DMS53 (cell line): ENCODE results near the gene ZMYND10.
"Not testable (repeated sequence)": the region's sequence is repeated elsewhere in the genome, so short reads cannot be mapped to it uniquely, and the experiment has no call there.

Experiments
- DNase-seq: peaks from one replicate; lab custom pipeline; 2025; lab: John Stamatoyannopoulos, UW

Gene ZMYND10

DNA sequence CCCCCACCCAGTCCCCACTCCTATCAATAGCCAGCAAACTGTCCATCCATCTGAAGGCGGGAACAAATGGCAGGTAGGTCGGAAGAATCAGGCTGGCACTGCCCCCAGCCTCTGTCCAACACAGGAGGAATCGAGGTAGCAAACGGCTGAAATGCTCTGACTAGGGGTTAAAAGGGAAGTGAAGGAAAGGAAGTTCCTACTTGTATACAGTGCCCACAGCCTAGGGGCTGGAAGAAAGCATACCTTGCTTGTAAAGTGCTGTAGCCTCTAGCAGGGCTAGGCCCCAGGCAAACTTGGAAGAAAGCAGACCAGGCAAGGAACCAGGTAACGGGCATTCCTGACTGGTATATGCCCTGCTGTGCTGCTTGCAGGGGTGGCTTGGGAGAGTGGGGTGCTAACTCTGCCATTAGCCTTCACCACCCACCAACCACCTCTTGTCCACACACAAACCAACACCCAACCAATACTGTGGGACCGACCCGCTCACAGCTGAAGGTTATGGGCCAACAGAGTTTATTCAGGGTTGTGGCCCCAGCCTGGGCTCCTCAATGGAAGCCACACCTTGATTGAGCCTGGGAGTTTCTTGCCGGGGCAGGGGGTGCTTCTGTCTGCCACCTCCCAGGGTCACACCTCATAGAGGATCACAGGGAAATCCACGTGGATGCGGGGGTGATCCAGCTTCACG lies 19.9 kb downstream of the ZMYND10 start:
- no peak for DNase-seq

DNA sequence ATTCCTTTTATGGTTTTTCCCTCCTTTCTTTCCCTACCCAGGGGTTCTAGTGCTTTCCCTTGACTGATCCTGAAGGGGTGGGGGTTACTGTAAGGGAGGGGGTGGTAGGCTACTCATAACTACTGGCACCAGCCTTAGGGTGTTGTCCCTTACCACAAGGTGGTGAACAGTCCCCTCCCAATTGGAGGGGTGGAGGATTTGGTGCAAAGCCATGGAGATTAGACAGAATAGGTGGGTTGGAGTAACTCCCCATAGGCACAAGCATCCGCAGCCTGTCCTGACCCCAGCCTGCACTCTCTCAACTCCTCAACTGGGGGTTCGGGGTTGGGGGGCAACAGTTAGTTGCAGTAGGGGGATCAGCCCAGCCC lies 20.4 kb downstream of the ZMYND10 start:
- no peak for DNase-seq

DNA sequence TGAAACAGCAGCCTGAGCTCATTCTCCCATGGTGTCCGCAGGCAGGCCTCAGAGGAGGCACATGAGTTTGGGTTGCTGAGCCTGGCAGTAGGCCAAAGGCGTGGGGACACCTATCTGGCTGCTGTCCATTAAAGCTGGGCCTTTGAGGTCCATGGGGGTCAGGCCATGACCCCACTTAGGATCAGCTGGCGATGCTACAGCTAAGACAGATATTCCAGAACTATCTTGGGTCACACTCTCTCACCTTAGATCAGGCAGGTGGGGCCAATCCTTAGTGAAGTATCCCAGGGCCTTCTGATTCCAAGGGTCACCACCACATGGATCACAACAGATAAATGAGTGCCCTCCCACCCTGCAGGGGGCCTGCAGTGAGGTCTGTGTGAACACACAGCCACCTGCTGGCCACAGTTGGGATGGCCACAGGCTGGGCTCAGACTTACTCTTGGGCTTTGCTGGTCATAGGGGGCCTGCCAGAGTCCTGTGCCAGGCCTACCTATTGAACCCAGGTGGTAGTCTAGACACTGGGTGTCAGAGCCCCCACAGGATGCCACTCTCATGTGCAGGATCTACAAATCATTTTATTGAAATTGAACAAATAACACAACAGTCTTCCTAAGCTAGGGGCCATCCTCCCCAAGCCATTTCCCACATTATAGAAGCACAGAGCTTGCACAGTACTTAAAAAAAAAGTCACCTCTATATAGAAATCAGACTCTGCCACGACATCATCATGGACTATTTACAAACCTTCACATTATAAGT lies 21.0 kb downstream of the ZMYND10 start:
- DNase-seq = peak; percentile 61

DNA sequence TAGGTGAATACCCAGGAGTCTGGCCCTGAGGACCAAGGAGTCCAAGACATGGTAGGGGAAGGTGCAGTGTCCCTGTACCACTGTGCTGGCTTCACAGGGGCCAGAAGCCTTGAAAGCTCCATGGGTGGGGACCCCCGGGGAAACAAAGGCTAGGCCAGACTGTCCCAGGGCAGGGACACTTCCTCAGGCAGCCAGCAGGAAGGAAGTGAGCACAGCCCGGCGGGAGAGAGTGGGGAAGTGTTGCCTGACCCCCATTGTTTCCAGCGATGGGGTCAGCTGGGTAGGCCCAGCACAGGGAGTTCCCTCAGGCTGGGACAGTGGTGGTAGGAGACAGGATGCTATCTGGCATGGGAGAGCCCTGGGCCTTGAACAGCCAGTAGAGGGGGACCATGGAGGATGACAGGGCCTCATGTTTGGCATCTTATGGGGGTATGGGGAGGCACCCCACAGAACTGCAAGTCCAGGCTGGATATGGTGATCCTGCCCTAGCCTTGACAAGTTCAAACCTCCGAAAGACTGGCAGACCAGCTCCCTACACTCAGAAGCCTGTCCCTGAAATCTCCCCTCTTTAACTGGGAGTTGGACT lies 21.8 kb downstream of the ZMYND10 start:
- no peak for DNase-seq

DNA sequence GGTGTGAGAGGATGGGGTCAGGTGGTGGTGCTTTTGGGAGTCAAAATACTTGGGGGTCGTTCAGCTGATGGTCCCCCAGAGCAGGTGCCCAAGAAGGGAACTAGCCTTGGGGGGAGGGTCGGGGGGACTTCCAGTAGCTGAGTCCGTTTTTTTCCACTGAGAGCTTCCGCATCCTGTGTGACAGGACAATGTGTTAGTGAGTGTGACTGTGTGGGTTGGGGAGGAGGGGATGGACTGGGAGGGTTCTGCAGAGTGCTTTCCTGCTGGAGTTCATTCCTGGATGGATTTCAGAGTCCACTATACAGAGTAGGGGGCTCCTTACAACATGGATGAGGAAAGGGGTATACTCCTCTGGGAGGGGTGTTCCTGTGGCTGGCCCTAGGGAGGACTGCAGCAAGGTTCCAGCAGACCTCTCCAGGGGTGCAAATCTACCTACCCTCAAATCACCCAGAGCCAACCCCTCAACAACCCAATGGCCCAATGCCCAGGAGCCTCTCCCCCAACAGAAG lies 22.4 kb downstream of the ZMYND10 start:
- DNase-seq = peak; percentile 9

DNA sequence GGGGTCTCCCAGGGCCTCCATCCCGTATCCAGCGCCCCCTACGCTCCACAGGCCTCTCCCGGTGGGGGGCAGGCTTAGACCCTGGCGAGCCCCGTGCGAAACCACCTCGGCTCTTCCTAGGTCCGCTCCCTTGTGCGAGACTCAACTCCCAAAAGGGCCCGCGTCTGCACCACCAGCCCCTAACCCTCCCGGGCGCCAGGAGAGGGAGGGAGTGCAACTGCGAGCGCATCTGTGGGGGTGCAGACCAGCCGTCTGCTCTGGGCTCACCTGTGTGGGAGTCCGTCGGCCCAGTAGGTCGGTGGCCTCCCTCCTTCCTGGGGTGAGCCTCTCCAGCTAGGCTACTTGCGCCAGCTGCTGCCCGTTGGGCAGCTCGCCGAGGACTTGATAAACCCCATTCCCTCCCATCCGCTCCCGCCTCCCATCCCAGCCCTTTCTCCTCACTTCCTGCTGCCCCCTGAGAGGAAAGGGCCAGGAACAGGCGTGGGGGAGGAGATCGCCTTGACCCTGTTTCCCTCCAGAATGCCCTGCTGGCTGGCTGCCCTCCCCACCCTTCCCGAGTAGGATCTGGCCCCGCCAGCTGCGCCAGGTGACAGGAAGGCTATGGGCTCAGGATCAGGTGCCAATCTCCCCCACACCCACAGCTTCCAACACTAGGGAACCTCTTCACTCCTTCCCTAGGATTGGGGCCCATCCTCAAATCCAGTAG lies 23.0 kb downstream of the ZMYND10 start, which contains the start of gene HYAL2:
Gene HYAL2 (minus strand): TSS at position 360 of the 706 bp plus-strand sequence. CDS start 2,256 bp downstream, outside the sequence.
- DNase-seq = peak; percentile 25

DNA sequence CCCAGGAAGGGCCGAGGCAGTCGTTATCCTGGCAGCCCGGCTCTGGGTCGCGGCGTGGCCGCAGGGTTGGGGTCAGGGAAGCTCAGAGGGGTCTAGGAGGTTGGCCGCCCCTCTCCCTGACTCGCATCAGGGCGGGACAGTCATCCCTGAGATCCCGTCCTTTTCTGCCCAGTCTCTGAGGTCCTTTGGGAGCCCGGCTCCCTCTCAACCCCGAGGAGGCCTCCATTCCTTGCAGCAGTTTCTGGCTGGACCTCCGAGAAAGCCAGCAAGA lies 23.5 kb downstream of the ZMYND10 start:
- DNase-seq = no peak

DNA sequence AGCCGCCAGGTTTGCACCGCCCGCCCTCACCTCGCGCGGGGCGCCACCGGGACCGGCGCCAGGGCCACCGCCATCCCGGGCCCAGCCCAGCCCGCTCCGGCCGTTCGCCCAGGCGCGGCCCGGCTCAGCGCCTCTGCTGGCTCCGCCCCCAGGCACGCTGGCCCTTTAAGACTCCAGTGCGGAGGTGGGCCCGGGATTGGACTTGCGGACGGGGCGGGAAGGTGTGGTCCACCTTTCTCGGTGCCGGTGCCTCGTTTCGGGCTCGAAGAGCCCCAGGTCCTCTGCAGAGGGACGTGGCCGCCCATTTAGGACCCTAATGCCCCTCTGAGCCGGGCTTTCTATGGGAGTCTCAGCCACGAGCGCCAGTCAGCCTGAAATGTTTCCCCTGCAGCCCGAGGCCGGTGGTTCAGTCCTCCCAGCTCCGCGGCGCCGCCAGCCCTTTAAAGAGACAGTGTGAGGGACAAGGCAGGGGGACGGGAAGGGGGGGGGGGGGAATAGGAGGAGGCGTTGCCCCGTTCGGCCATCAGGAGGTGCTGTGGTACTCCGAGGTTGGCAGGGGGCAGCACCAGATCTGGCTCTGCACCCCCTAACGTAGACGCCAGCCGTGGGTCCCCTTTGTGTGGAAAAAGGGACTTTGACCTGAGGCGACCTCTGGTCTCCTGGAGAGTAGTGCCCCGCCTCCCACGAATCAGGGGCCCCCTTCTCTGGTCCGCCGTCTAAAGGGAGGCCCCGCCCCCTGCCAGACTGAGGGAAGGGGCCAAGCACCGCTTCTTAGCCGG lies 24.0 kb downstream of the ZMYND10 start:
- DNase-seq = peak; percentile 85

DNA sequence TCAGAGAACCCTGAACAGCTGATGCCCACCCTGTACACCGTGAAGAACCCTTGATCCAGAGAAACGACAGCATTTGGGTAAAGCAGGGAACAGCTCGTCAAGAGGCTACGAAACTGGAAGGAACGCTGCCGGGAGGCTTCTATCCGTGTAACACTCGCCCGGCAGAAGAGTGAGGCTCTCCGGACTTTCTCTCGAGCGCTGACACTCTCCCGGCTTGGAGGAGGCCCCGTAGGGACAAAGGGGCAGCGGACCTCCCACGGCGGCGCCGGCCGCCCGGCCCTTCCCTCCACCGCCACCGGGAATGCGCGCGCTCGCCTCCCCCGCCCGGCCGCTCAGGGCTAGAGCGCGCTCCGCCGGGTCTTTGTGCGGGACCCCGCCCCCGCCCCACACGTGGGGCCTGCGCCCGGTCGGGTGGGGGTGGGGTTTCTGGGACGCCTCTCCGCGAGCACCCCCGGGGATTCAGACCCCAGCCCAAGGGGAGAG lies 24.6 kb downstream of the ZMYND10 start:
- peak; percentile 69 for DNase-seq

DNA sequence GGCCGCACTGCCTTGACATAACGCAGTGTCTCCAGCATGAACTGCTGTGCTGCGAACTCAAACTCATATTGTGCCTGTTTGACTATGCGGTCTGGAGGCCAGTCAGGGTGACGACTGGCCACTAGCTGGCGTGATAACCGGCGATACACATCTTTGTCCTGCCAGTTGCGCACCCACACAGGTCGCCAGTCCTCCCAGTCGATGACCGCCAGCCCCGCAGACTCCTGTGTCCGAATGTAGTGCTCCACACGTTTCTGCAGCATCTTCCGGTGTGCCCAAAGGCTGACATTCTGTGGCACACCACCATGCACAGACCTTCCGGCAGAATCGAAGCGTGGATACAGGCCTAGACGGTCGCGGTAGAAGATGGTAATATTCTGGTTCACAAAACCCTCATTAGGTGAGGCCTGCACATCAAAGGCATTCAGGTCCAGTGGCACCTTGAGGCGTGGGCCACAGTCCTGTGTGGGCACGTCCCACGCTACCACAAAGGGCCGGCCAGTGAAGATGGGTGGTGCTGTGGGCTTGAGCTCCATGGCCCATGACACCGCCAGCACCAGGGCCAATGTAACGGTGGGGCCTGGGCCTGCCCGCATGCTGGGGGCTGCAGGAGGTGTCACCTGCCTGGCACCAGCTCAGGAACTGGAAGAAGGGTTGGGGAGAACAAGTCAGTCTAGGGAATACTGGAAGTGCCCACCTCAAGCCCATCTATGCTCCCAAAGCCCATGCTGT lies 25.5 kb downstream of the ZMYND10 start:
- DNase-seq = no peak

DNA sequence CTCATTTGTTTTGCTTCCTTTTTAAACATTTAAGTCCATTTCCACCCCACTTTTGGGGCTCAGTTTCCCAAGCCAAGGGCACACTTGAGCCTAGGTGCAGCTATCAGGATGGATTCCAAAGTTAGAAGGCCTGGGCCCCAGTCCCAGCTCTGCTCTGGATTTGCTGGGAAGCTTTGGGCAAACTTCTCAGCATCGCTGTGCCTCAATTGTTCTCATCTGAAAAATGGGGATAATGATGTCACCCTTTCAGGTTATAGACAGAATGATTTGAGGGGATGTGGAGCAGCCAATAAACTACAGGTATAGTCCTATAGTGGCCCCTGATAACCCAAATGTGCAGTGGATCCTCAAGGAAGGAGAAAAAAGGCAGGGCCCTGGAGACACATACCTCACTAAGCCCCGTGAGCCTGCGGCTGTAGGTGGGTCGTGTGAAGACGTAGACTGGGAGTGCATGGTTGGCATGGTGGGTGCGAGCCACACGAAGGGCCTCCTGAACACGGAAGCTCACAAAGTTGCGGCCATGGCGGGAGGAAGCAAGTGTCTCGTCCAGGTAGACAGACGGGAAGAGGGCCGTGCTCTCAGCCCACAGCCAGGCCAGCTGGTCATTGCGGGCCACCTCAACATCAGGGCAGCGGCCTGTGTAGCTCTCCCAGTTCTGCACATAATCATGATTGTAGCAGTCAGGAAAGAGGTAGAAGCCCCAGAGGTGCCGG lies 26.2 kb downstream of the ZMYND10 start:
- DNase-seq = no peak

DNA sequence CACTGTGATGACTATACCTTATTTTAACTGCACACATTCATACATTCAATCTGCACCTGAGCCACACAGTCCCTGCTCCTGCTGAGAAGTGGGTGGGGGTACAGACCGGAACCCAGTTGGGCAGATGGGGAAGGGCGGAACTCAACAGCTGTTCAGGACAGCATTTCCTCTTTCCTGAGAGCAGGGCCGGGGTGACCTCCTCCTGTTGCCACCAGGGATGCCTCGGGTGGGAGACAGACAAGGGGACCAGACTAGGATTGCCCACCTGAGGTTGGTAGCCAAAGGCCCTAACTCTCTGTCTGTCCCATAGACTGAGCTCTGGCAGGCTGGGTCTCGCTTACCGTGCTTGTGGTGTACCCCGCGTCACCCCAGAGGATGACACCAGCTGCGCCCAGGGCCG lies 26.9 kb downstream of the ZMYND10 start:
- DNase-seq = no peak

DNA sequence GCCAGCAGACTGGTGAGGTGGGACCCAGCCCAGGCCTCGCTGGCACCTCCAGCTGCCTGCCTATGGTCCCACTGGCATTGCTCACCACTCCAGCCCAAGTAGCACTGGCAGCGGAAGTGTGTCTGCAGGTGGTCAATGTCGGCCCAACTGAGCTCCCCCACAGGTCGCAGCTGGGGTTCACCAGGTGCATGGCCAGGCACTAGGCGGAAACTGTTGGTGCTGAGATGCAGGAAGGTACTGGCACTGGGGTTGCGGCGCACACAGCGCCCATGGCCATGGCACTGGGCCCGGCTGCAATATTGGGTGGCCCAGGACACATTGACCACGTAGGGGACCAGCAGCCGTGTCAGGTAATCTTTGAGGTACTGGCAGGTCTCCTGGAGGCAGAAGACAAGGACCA lies 27.4 kb downstream of the ZMYND10 start:
- no peak for DNase-seq

DNA sequence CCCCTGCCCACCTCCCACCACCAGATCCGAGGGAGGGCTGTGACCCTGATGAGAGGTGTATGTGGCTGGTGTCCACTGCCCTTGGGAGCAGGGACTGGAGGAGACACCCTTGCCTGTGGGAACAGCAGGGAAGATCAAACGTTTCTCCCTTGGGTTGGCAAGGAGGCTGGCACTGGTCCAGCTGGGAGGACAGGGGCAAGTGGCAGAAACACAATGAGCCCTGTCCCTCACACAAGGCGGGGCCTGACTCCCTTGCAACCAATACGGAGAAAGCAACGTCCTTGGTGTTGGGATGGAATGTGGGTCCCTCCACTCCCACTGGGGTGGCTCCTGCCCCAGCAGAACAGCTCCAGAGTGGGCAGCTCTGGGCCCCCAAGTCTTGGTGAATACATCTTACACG lies 28.2 kb downstream of the ZMYND10 start:
- DNase-seq = peak; percentile 51

DNA sequence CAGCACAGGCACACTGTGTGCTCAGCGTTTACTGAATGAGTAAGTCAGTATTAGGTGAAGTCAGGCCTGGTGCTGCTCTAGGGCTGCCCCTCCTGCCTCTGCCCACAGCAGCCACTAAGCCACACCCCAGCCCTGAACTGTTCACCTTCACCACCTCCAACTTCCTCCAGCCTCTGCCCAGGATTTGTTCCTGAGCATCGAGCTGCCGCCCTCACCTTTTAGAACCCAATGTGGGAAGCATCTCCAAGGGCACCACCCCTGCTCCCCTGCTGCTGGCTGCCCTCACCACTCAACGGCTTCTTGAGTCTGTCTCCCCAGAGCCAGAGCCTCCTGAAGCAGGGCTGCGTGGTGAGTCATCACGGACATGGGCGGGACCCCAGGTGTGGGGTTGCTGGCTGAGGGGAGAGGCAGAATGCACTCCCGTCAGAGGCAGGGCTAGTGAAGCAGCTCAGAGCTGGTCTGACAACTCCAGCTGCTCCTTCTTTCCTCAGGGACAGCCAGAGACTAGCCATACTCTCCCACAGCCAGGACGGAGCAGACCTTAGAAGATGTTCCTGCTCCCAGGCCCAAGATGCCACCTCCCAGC lies 28.8 kb downstream of the ZMYND10 start:
- DNase-seq = peak; percentile 75

DNA sequence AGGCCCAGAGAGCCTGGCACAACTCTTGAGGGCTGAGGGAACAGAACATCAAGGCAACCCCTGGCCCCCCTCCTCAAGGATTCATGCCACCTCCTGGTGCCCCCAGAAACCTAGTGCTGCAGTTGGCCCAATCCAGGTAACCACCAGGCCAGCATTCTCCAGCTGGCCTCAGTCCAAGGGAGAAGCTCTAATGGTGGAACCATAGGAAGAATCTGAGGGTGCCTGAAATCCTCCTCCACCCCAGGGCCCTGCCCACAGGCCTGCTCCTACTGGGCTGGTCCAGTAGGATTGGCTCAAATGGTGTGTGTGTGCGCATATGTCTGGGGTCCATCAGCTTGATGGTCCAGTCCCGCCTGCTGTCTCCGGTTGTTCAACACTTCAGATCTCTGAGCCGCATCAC lies 30.7 kb downstream of the ZMYND10 start:
- DNase-seq = no peak

DNA sequence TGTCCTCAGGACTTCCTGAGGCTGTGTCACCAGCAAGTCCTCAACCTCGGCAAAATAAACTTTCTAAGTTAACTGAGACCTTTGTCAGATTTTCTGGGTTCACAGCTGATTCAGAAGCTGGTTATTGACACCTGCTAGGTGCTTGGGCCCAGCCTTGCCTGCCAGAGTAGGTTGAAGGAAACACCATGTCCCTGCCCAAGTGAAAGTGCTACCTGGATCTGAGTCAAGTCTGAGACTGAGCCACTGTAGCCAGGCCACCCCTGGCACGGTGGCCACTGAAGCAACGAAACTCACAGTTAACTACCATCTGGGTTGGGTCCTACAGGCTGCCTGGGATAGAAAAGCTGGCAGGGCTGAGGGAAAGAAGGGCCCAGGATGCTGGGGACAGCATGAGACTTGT lies 31.2 kb downstream of the ZMYND10 start:
- DNase-seq = no peak

DNA sequence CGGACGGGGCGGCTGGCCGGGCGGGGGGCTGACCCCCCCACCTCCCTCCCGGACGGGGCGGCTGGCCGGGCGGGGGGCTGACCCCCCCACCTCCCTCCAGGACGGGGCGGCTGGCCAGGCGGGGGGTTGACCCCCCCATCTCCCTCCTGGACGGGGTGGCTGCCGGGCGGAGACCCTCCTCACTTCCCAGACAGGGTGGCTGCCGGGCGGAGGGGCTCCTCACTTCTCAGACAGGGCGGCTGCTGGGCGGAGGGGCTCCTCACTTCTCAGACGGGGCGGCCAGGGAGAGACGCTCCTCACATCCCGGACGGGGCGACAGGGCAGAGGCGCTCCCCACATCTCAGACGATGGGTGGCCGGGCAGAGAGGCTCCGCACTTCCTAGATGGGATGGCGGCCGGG lies 33.5 kb downstream of the ZMYND10 start:
- DNase-seq = not testable (repeated sequence)

DNA sequence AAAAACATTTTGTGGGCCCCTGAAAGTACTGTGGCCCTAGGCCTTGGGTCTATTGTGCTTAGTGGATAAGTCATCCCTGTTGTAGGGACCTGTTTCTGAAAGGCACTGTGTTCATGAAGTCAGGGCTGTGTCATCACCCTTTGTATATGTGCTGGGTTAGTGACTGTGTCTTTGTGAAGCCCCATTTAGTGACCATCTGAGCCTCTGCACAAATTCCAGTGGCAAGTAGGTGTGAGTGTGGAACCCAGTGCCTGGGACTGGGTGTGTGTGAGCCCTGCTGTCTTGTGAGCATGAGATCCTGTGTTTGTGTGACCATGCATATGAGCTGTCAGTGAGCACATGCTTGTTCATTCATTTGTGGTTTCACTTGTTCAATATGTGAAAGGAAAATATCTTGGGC lies 40.9 kb downstream of the ZMYND10 start:
- DNase-seq = no peak
